OCI-LY1 (cell line): ENCODE results near the gene GABRG3.

Experiments
- H2AFZ ChIP-seq: fragments of 200-600 bp; sonication (generic), shearing (Covaris generic); 2 replicates; pipeline ENCODE4 v1.6.0; 2014; ENCODE audit warnings: antibody characterized with exemption, mild to moderate bottlenecking, low read length
- H3F3A ChIP-seq: fragments of 200-600 bp; sonication (generic), shearing (Covaris generic); 2 replicates; pipeline ENCODE4 v1.6.0; 2014; ENCODE audit warnings: mild to moderate bottlenecking, antibody characterized with exemption, low read length, moderate library complexity; ENCODE audit not compliant: insufficient read depth
- H3K27ac ChIP-seq: fragments of 200-600 bp; sonication (generic); 2 replicates; pipeline ENCODE4 v1.5.1; 2014; ENCODE audit warnings: low read length, mixed run types, mild to moderate bottlenecking, low read depth; ENCODE audit not compliant: poor library complexity, severe bottlenecking
- H3K27me3 ChIP-seq: fragments of 200-600 bp; sonication (generic); 2 replicates; pipeline ENCODE4 v1.6.0; 2014; ENCODE audit warnings: antibody characterized with exemption, mild to moderate bottlenecking, low read length, moderate library complexity; ENCODE audit not compliant: insufficient read depth
- H3K36me3 ChIP-seq: fragments of 200-600 bp; sonication (generic); 2 replicates; pipeline ENCODE4 v1.6.1; 2014; ENCODE audit warnings: mild to moderate bottlenecking, antibody characterized with exemption, low read length, moderate library complexity, mixed read lengths; ENCODE audit not compliant: insufficient read depth
- H3K4me1 ChIP-seq: fragments of 200-600 bp; sonication (generic); 2 replicates; pipeline ENCODE4 v1.5.1; 2014; ENCODE audit warnings: mild to moderate bottlenecking, low read length, moderate library complexity; ENCODE audit not compliant: insufficient read depth, severe bottlenecking
- H3K4me2 ChIP-seq: fragments of 200-600 bp; sonication (generic), shearing (Covaris generic); 2 replicates; pipeline ENCODE4 v1.6.1; 2014; ENCODE audit warnings: low read length
- H3K4me3 ChIP-seq: fragments of 200-600 bp; sonication (generic); 2 replicates; pipeline ENCODE4 v1.5.1; 2014; ENCODE audit warnings: low read length, low read depth, mild to moderate bottlenecking, mixed read lengths; ENCODE audit not compliant: poor library complexity, severe bottlenecking
- H3K79me2 ChIP-seq: fragments of 200-600 bp; shearing (Covaris generic); 2 replicates; pipeline ENCODE4 v1.6.1; 2016; ENCODE audit warnings: mixed run types, low read length, mixed read lengths; ENCODE audit not compliant: insufficient read depth
- H3K9ac ChIP-seq: fragments of 200-600 bp; sonication (generic), shearing (Covaris generic); 2 replicates; pipeline ENCODE4 v1.6.1; 2014; ENCODE audit warnings: mild to moderate bottlenecking, low read length, mixed read lengths
- H3K9me2 ChIP-seq: fragments of 200-600 bp; sonication (generic), shearing (Covaris generic); 2 replicates; pipeline ENCODE4 v1.6.1; 2014; ENCODE audit warnings: low read depth, mild to moderate bottlenecking, low read length, mixed read lengths
- H3K9me3 ChIP-seq: fragments of 200-600 bp; shearing (Covaris generic); 2 replicates; pipeline ENCODE4 v1.6.1; 2014; ENCODE audit warnings: low read length, mixed read lengths
- H4K20me1 ChIP-seq: fragments of 200-600 bp; sonication (generic), shearing (Covaris generic); 2 replicates; pipeline ENCODE4 v1.6.0; 2016; ENCODE audit warnings: mild to moderate bottlenecking, low read length; ENCODE audit not compliant: insufficient read depth
- CTCF ChIP-seq: fragments of 200-600 bp; sonication (generic), shearing (Covaris generic); IDR thresholded peaks from 2 replicates; pipeline ENCODE4 v1.5.1; 2017; ENCODE audit warnings: mild to moderate bottlenecking, antibody characterized with exemption, low read length, moderate library complexity, mixed read lengths
- EZH2 ChIP-seq: fragments of 200-600 bp; sonication (generic), shearing (Covaris generic); IDR thresholded peaks from 2 replicates; pipeline ENCODE4 v1.8.0; 2017; ENCODE audit warnings: borderline replicate concordance, mixed run types, mild to moderate bottlenecking, antibody characterized with exemption, low read length, moderate library complexity, mixed read lengths

The GABRG3 gene

DNA sequence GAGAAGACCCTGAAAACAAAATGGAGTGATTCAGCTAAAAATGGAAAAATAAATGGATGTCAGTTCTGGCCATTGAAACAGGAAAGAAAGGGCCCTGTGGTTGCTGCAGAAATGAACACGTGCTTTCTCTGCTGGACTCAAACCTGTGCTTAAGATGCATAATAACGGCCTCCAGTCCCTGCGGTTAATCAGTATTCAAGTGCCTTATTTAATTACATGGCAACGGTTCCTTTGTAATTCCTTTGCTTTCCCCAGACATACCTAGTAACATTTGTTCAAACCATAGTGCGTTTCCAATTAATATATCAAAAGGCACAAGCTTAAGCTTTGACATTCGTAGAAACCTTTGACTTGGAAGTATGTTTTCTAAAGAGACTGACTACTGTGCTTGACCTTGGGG lies 428.3 kb downstream of the GABRG3 start:
- no peak overlapping the region for H3K27ac ChIP-seq
- H3F3A ChIP-seq = no peaks in the 10 kb centered on the region
- H3K9me3 ChIP-seq = no peaks in the 10 kb centered on the region
- no peaks in the 10 kb centered on the region for H3K79me2 ChIP-seq
- no peaks in the 10 kb centered on the region for H3K27me3 ChIP-seq
- no peak overlapping the region for H3K9ac ChIP-seq
- no peaks in the 10 kb centered on the region for H3K4me1 ChIP-seq
- H3K4me3 ChIP-seq = no peak overlapping the region
- H4K20me1 ChIP-seq = no peaks in the 10 kb centered on the region
- no peak overlapping the region for H2AFZ ChIP-seq
- no peaks in the 10 kb centered on the region for H3K9me2 ChIP-seq
- no peak overlapping the region for H3K4me2 ChIP-seq
- TF ChIP-seq EZH2 (no peak), CTCF (no peak)
- H3K36me3 ChIP-seq = no peaks in the 10 kb centered on the region

DNA sequence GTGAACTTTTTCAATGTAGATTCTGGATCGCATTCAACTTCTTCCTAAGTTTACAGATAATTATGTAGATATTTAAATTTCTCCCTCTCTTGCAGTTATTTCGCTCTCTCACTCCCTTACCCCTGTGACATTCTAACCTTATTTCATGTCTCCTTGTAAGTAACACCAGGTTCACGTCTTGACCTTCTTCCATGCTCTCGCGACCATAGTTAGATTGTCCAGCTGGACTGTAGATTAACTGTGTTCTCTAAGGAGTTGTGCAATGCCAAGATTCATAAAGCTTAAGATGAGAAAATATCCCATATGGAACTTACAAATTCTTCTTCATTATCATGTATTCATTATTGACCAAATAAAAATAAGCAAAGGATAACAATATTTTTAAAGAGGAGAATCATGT lies 430.5 kb downstream of the GABRG3 start:
- Histone ChIP-seq H3K27ac (no peak overlapping the region), H3K4me3 (no peak overlapping the region), H3K36me3 (no peaks in the 10 kb centered on the region), H4K20me1 (no peaks in the 10 kb centered on the region), H3K4me1 (no peaks in the 10 kb centered on the region), H3K27me3 (no peaks in the 10 kb centered on the region), H3K79me2 (no peaks in the 10 kb centered on the region), H2AFZ (no peak overlapping the region), H3K9ac (no peak overlapping the region), H3K9me3 (no peaks in the 10 kb centered on the region), H3K4me2 (no peak overlapping the region), H3F3A (no peaks in the 10 kb centered on the region), H3K9me2 (no peaks in the 10 kb centered on the region)
- TF ChIP-seq CTCF (no peak), EZH2 (no peak)

DNA sequence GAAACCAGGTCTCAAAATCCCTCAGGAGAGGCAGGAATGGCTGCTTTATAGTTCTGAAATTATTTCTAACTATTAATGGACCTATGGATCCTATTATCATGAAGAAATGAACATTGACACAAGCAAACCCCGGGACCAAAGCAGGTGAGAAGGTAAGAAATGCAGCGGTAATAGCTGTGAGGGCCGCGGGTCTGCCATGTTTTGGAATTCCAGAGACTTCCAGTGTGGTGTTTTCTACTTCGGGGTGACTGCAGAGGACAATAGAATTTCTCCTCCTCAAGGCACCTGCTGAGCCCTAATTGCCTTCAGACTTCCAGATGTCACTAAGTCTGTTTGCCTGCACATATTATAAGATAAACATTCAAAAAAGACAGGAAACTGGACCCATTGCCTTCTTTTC lies 437.4 kb downstream of the GABRG3 start:
- Histone ChIP-seq H3K27ac (no peak overlapping the region), H4K20me1 (no peaks in the 10 kb centered on the region), H3K4me3 (no peak overlapping the region), H3K9ac (no peak overlapping the region), H3F3A (no peaks in the 10 kb centered on the region), H3K27me3 (no peaks in the 10 kb centered on the region), H3K9me2 (no peaks in the 10 kb centered on the region), H3K36me3 (no peaks in the 10 kb centered on the region), H3K4me2 (no peak overlapping the region), H3K4me1 (no peaks in the 10 kb centered on the region), H2AFZ (no peak overlapping the region), H3K9me3 (no peaks in the 10 kb centered on the region), H3K79me2 (no peaks in the 10 kb centered on the region)
- TF ChIP-seq EZH2 (no peak), CTCF (no peak)
